Measurements from ENCODE around the gene CPLX4. TPM values are rescaled to one million over a fixed set of nuclear protein-coding genes. Genes with fewer than 3 reads are reported as not detected.

Gene CPLX4
- total RNA-seq (not detected in 2 replicates), polyA plus RNA-seq (not detected in 2 replicates), polyA minus RNA-seq (not detected in 2 replicates), Bru-seq, nascent RNA (not detected), BruChase-seq, experiment 1, labeled RNA remaining after a 6-hour chase (percentile 5 among the genes with signal in this experiment), BruChase-seq, experiment 2, labeled RNA remaining after a 2-hour chase (not detected)
- not detected in 2 replicates for polyA plus RNA-seq (2011; cell fraction: cytosol; rRNA removed)
- polyA plus RNA-seq (2011; cell fraction: nucleus; rRNA removed) = not detected in 2 replicates
- polyA plus RNA-seq (2012) = not detected in 2 replicates
- not detected for polyA minus RNA-seq (2011; cell fraction: cytosol; rRNA and poly(A)+ RNA removed)
- not detected in 2 replicates for polyA minus RNA-seq (2011; cell fraction: nucleus; rRNA and poly(A)+ RNA removed)
- long read RNA-seq = 0 reads

- dilution Hi-C loops (cut with MboI; ENCODE audit: extremely low pct_ligation_motif_present, low sequenced_read_pairs) = no loop called here
- Histone ChIP-seq H2AFZ (ENCODE audit: low read depth, low read length) (no peak within 1 kb of the TSS), H3K27ac (ENCODE audit: insufficient read depth, low read depth, low read length) (no peak within 1 kb of the TSS), H3K9ac (replicated peaks; ENCODE audit: extremely low read depth, insufficient read depth, low read length) (no peak within 1 kb of the TSS), H3K4me2 (ENCODE audit: insufficient read depth, low read length) (no peak within 1 kb of the TSS), H3K4me3 (replicated peaks in 1 of 3; ENCODE audit: insufficient read depth in 1 of 3, low read depth in 1 of 3, low read length in 3 of 3) (no peak within 1 kb of the TSS), H3K9me3 (replicated peaks; ENCODE audit: control insufficient read depth, insufficient read depth, low read length) (no peaks in the 10 kb centered on the region), H4K20me1 (replicated peaks; ENCODE audit: control insufficient read depth, extremely low read depth, insufficient read depth, low read length) (no peaks in the 10 kb centered on the region), H3K36me3 (ENCODE audit: control insufficient read depth in 2 of 2, extremely low read depth in 1 of 2, insufficient read depth in 2 of 2, low read length in 2 of 2) (no peaks in the 10 kb centered on the region), H3K79me2 (ENCODE audit: control insufficient read depth, insufficient read depth, low read length) (no peaks in the 10 kb centered on the region), H3K27me3 (ENCODE audit: control insufficient read depth in 2 of 2, insufficient read depth in 2 of 2, low read length in 2 of 2) (peaks cover 10 to 11% of the 10 kb centered on the region in 2 experiments), H3K9me1 (replicated peaks; ENCODE audit: control insufficient read depth, extremely low read depth, insufficient read depth, low read length) (no peaks in the 10 kb centered on the region), H3K4me1 (ENCODE audit: control insufficient read depth, extremely low read depth, insufficient read depth, low read length) (no peaks in the 10 kb centered on the region)
- TF ChIP-seq MYC (IDR thresholded peaks at IDR 0.05; ENCODE audit: low read depth, low read length) (no peak), POLR2AphosphoS5 (IDR thresholded peaks at IDR 0.05; ENCODE audit: insufficient read depth, low read depth, low read length) (no peak), FOS (IDR thresholded peaks at IDR 0.05; ENCODE audit: borderline replicate concordance, insufficient read depth, low read length) (no peak), POLR2A (IDR thresholded peaks at IDR 0.05; ENCODE audit: low read depth, low read length) (no peak), EZH2 (IDR thresholded peaks at IDR 0.05; ENCODE audit: borderline replicate concordance, low read depth, low read length, severe bottlenecking) (no peak), JUN (IDR thresholded peaks at IDR 0.05; ENCODE audit: borderline replicate concordance, insufficient read depth, insufficient read length, low read depth) (no peak)
- intact Hi-C loops (cut with micrococcal nuclease) = no loop called here
- CTCF ChIA-PET = interaction anchor here (1.1 to 2.2 kb wide), 5 partner anchors 10 to 505 kb away, joined by 3 to 15 read pairs (median 6); no protein-coding TSS in a partner anchor
- DNase-seq (ENCODE audit: low read depth, low spot score) (no peak), FAIRE-seq (no peak)
- no TSS peak for BruUV-seq (replicated peaks)
- POLR2A ChIA-PET = no interaction called here
These were observed at the start of gene CPLX4 for GRCh38 chr18:59318460-59319050. CPLX4 (minus strand) TSS chr18:59318649; CDS start chr18:59318462, 187 bp downstream.

GRCh38 chr18:59360381-59360780 lies 41.9 kb upstream of the CPLX4 start:
- no TSS peak for BruUV-seq (replicated peaks)
- Histone ChIP-seq H3K4me1 (ENCODE audit: control insufficient read depth, extremely low read depth, insufficient read depth, low read length) (peaks cover 18% of the 10 kb centered on the region), H3K27ac (ENCODE audit: insufficient read depth, low read depth, low read length) (no peak overlapping the region), H3K4me3 (replicated peaks in 1 of 3; ENCODE audit: insufficient read depth in 1 of 3, low read depth in 1 of 3, low read length in 3 of 3) (no peak overlapping the region), H3K9me3 (replicated peaks; ENCODE audit: control insufficient read depth, insufficient read depth, low read length) (no peaks in the 10 kb centered on the region), H3K36me3 (ENCODE audit: control insufficient read depth in 2 of 2, extremely low read depth in 1 of 2, insufficient read depth in 2 of 2, low read length in 2 of 2) (peaks cover 0 to under 1% of the 10 kb centered on the region in 2 experiments), H2AFZ (ENCODE audit: low read depth, low read length) (no peak overlapping the region), H3K9ac (replicated peaks; ENCODE audit: extremely low read depth, insufficient read depth, low read length) (no peak overlapping the region), H4K20me1 (replicated peaks; ENCODE audit: control insufficient read depth, extremely low read depth, insufficient read depth, low read length) (peaks cover 8% of the 10 kb centered on the region), H3K4me2 (ENCODE audit: insufficient read depth, low read length) (no peak overlapping the region), H3K79me2 (ENCODE audit: control insufficient read depth, insufficient read depth, low read length) (peaks cover 33% of the 10 kb centered on the region), H3K9me1 (replicated peaks; ENCODE audit: control insufficient read depth, extremely low read depth, insufficient read depth, low read length) (no peaks in the 10 kb centered on the region), H3K27me3 (ENCODE audit: control insufficient read depth in 2 of 2, insufficient read depth in 2 of 2, low read length in 2 of 2) (peaks cover 23 to 38% of the 10 kb centered on the region in 2 experiments)
- POLR2A ChIA-PET = no interaction called here
- FAIRE-seq (no peak), DNase-seq (ENCODE audit: low read depth, low spot score) (no peak)
- TF ChIP-seq MAX (IDR thresholded peaks at IDR 0.05; ENCODE audit: insufficient read depth, insufficient read length) (no peak), GATA2 (IDR thresholded peaks at IDR 0.05; ENCODE audit: insufficient read depth, insufficient read length, low read depth, low read length) (no peak), POLR2A (IDR thresholded peaks at IDR 0.05; ENCODE audit: low read depth, low read length) (no peak), POLR2AphosphoS5 (IDR thresholded peaks at IDR 0.05; ENCODE audit: insufficient read depth, low read depth, low read length) (no peak), EZH2 (IDR thresholded peaks at IDR 0.05; ENCODE audit: borderline replicate concordance, low read depth, low read length, severe bottlenecking) (no peak), CTCF (IDR thresholded peaks at IDR 0.05; ENCODE audit: extremely low read depth in 1 of 2, insufficient read depth in 1 of 2, low read depth in 1 of 2, low read length in 2 of 2) (no peak), MYC (IDR thresholded peaks at IDR 0.05; ENCODE audit: low read depth, low read length) (no peak), JUN (IDR thresholded peaks at IDR 0.05; ENCODE audit: borderline replicate concordance, insufficient read depth, insufficient read length, low read depth) (no peak), FOS (IDR thresholded peaks at IDR 0.05; ENCODE audit: borderline replicate concordance, insufficient read depth, low read length) (no peak)
- intact Hi-C loops (cut with micrococcal nuclease) (no loop called here), dilution Hi-C loops (cut with MboI; ENCODE audit: extremely low pct_ligation_motif_present, low sequenced_read_pairs) (no loop called here)
- CTCF ChIA-PET = interaction anchor here (1.4 to 2.3 kb wide), 2 partner anchors 52 to 112 kb away, joined by 4 to 8 read pairs; no protein-coding TSS in a partner anchor
